Mucosa of descending colon (tissue), 3 donors: ENCODE data around the gene HSPA12B. TPM values are rescaled to one million over a fixed set of nuclear protein-coding genes. Genes with fewer than 3 reads are reported as not detected.

Experiments
- ATAC-seq: fragments of 200-7000 bp; cut with Tn5 transposase; one replicate; pipeline ENCODE4 v1.9.1; 2020; ENCODE audit warnings: mild to moderate bottlenecking, moderate library complexity
- DNase-seq, 3 donors: peaks; one replicate each; pipeline ENCODE4 v3.0.0-alpha.2; 2020
- H3K36me3 ChIP-seq: fragments of 200-600 bp; one replicate; pipeline ENCODE4 v1.8.0; 2021; ENCODE audit warnings: low read depth, mild to moderate bottlenecking
- H3K4me1 ChIP-seq: fragments of 200-600 bp; one replicate; pipeline ENCODE4 v1.8.0; 2021; ENCODE audit warnings: low read depth, mild to moderate bottlenecking
- H3K4me3 ChIP-seq: fragments of 200-600 bp; one replicate; pipeline ENCODE4 v1.8.0; 2021; ENCODE audit warnings: mild to moderate bottlenecking
- H3K9me3 ChIP-seq: fragments of 200-600 bp; one replicate; pipeline ENCODE4 v1.8.0; 2021; ENCODE audit warnings: mild to moderate bottlenecking
- CTCF ChIP-seq: fragments of 200-600 bp; IDR thresholded peaks from one replicate; pipeline ENCODE4 v1.8.0; 2022; ENCODE audit warnings: antibody characterized with exemption, mild to moderate bottlenecking
- intact Hi-C, 2 donors: fragments of 100-400 bp; cut with DNase I in 1 of 2; cut with micrococcal nuclease in 1 of 2; formaldehyde crosslinking; loops; one replicate each; pipeline versions ENCODE4 v1.11.0 to v1.11.1; 2022; cut with DNase I, micrococcal nuclease
- total RNA-seq, 3 donors: library from RNA; stranded (reverse); fragmentation: NEBNext Ultra II Directional in 2 of 3; extraction: Animal tissue kit (Norgen Biotek cat#: 25700) in 2 of 3; gene quantifications; one replicate each; pipeline versions ENCODE4 v1.2.1 to v1.2.4, GENCODE V29; 2021 to 2023
- donor health status: DM: no; HTN: no; CAD: no; lungs with moderate emphysema.
- donor health status: DM: no; HTN: no; CAD: no.
- donor health status: DM: no; HTN: yes; CAD: no.

The HSPA12B gene
- total RNA-seq, 3 donors from 2014 or later = 1.2 to 5.9 (median 3.4) TPM

DNA sequence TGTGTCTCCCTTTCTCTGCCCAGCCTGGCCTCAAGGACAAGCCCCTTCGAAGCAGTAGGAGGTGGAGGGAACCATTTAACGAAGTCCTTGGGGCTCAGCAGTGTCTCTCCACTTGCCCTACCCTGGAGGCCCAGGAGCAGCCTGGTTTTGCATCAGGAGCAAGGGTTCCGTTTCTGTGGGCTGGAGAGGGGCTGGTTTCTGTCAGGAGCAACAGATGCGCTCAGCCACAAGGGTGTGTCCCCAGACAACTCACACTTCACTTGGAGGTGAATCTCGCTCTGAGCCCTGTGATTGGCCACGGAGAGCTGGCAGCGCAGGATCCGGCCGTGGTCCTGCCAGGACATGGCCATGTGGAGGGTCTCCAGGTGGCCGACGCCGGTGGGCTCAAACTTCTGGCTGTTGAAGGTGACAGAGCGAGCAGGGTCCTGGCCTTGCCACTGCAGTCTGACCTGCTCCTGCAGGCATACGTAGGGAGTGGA is 27.0 kb upstream of the HSPA12B start:
- intact Hi-C loops = no loop called here
- Histone ChIP-seq H3K4me3 (no peak overlapping the region), H3K4me1 (no peaks in the 10 kb centered on the region), H3K9me3 (no peaks in the 10 kb centered on the region), H3K36me3 (no peaks in the 10 kb centered on the region)
- no peak for DNase-seq
- no peak for ATAC-seq
- TF ChIP-seq CTCF = no peak

DNA sequence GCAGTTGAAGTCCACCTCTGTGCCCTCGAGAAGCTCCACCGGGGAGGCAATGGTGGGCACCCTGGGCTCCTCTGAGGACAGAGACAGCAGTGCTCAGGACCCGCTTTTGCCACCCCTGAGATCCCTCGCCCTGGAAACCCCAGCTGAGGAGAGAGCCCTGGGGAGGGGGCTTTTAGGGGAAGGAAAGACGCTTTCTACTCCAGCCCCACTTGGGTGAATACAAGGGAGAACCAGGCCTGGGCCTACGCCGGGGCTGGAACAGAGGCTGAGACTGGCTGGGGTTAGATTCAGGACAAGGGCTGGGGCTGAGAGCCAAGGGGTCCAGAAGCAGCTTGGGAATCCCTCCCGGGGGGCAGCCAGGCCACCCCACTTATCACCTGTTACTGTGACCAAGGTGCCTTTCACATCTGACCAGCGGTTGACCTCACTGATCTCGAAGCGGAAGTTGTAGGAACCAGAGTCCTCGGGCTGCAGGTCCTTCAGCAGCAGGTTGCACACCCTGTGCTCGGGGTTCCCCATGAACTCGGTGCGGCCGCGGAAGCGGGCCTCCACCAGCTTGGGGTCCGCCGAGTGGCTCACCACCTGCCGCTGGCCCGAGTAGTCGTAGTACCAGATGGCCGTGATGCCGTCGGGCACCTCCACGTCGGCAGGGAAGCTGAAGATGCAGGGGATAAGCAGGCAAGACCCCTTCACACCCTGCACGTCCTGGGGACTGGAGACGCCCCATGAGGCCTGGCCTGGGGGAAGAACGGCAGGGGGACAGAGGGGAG is 26.3 kb upstream of the HSPA12B start:
- no peak for TF ChIP-seq CTCF
- Histone ChIP-seq H3K36me3 (no peaks in the 10 kb centered on the region), H3K4me1 (no peaks in the 10 kb centered on the region), H3K9me3 (no peaks in the 10 kb centered on the region), H3K4me3 (no peak overlapping the region)
- intact Hi-C loops = no loop called here
- ATAC-seq = no peak
- no peak for DNase-seq

DNA sequence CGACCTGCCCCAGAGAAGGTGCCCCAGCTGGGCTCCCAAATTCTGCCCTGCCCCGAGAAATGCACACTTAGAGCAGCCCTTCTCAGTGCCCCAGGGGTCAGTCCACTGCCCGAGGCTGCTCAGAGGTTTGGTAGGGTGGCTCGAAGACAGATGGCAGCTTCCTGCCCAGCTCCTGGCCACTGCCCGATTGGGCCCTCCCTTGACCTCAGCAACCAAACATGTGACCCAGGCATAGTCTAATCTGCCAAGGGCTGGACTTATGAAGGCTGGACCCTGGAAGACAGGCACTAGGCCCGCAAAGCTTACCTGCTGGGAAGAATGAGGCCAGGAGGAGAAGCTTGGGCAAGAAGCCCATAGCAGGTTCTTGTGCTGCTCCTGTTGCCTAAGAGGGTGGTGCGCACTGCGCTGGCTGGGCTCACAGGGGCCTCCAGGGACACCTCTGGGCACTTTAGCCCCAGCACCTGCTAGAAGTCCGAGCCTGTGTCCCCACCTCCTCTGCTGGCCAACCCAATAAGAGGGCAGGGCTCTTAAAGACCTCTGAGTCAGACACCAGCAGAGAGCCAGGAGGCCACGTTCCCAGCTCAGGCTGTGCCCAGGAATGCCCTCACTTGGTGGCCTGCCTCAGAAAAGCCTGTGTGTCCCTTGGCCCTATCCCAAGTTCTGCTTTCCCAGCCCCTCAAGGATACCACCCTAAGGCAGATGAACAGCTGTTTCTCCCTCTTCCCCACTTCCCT is 25.5 kb upstream of the HSPA12B start:
- ATAC-seq (no peak), DNase-seq (no peak)
- intact Hi-C loops = no loop called here
- Histone ChIP-seq H3K9me3 (no peaks in the 10 kb centered on the region), H3K36me3 (no peaks in the 10 kb centered on the region), H3K4me3 (no peak overlapping the region), H3K4me1 (no peaks in the 10 kb centered on the region)
- no peak for TF ChIP-seq CTCF

- DNase-seq (no peak), ATAC-seq (no peak)
- intact Hi-C loops = no loop called here
- no peak overlapping the region for H3K4me3 ChIP-seq
- no peaks in the 10 kb centered on the region for H3K36me3 ChIP-seq
- H3K9me3 ChIP-seq = no peaks in the 10 kb centered on the region
- TF ChIP-seq CTCF = no peak
- H3K4me1 ChIP-seq = no peaks in the 10 kb centered on the region
Measured at GRCh38 chr20:3707508-3707899, 25.0 kb upstream of the HSPA12B start.

GRCh38 chr20:3710011-3710466 is 22.4 kb upstream of the HSPA12B start:
- ATAC-seq = peak; percentile 6
- H3K9me3 ChIP-seq = no peaks in the 10 kb centered on the region
- no peaks in the 10 kb centered on the region for H3K4me1 ChIP-seq
- intact Hi-C loops = loop anchor here (5.0 kb wide), 1 partner anchor 33 kb away; no protein-coding TSS in a partner anchor
- H3K4me3 ChIP-seq = no peak overlapping the region
- no peak for TF ChIP-seq CTCF
- H3K36me3 ChIP-seq = no peaks in the 10 kb centered on the region
- DNase-seq = peak in 1 of 3 donors; percentile 27
